Thoracic aorta (tissue), 2 donors: ENCODE results near the gene MVB12B. TPM values are rescaled to one million over a fixed set of nuclear protein-coding genes. Genes with fewer than 3 reads are reported as not detected.

ENCODE experiments used
- ATAC-seq: fragments of 150-250 bp; one replicate; pipeline ENCODE4 v1.8.0; 2017; ENCODE audit warnings: low read depth; ENCODE audit not compliant: insufficient number of reproducible peaks, low FRiP score
- DNase-seq: peaks from one replicate; pipeline ENCODE4 v3.0.0-alpha.2; 2020; ENCODE audit warnings: low spot score
- H3K27ac ChIP-seq, 2 donors: fragments of 200-600 bp; sonication (generic); 1 replicate in 1 of 2; 2 replicates in 1 of 2; pipeline ENCODE4 v1.5.1; 2016; ENCODE audit warnings: mild to moderate bottlenecking in 2 of 2, moderate library complexity in 2 of 2
- H3K27me3 ChIP-seq: fragments of 200-600 bp; sonication (generic); replicated peaks from 2 replicates; pipeline ENCODE4 v1.6.0; 2016; ENCODE audit warnings: mild to moderate bottlenecking; ENCODE audit not compliant: insufficient read depth
- H3K36me3 ChIP-seq: fragments of 200-600 bp; sonication (generic); one replicate; pipeline ENCODE4 v1.5.1; 2016
- H3K4me1 ChIP-seq, 2 donors: fragments of 200-600 bp; sonication (generic); 1 replicate in 1 of 2; 2 replicates in 1 of 2; pipeline versions ENCODE4 v1.5.1 to v1.6.0; 2016; ENCODE audit warnings: low read depth in 2 of 2, mild to moderate bottlenecking in 1 of 2; ENCODE audit not compliant: control insufficient read depth in 1 of 2
- H3K4me3 ChIP-seq: fragments of 200-600 bp; sonication (generic); 2 replicates; pipeline ENCODE4 v1.5.1; 2016; ENCODE audit warnings: mild to moderate bottlenecking
- H3K9me3 ChIP-seq: fragments of 200-600 bp; sonication (generic); 2 replicates; pipeline ENCODE4 v1.5.1; 2016
- total RNA-seq, 2 donors: library from RNA; depleted of rRNA; stranded (reverse); fragments of >200 nt; gene quantifications; one replicate each; pipeline versions ENCODE4 v1.1.0 to v1.2.3, GENCODE V29; 2016
- TF ChIP-seq, protein P1 (sequence below): fragments of 200-600 bp; sonication (generic); IDR thresholded peaks from one replicate; pipeline ENCODE4 v1.5.1; 2019; ENCODE audit warnings: antibody characterized with exemption

MVB12B gene
- total RNA-seq, 2 donors from 2014 or later: 18.4 to 21.7 TPM

DNA sequence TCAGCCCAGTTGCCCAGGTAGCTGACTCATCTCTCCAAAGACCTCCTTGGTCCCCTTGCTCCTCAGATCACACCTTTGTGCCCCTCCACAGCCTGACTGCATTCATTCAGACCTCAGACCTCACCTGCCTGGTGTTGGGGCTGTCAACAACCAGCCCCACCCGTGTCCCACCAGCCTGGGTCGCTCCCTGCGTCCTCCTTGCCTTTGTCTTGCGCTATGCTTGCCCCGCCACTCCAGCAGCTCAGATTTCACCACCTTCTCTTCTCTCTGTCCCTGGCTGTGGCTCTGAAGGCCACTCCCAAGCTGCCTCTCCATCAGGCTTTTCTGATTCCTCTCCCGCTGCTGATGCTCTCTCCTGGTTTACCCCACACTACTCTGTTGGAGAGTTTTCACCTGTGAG is 103.5 kb downstream of the MVB12B start:
- Histone ChIP-seq H3K27me3 (no peaks in the 10 kb centered on the region), H3K4me3 (no peak overlapping the region), H3K36me3 (peaks cover 3% of the 10 kb centered on the region), H3K4me1 (no peaks in the 10 kb centered on the region), H3K9me3 (no peaks in the 10 kb centered on the region), H3K27ac (no peak overlapping the region)
- ATAC-seq: no peak
- TF ChIP-seq, protein P1, sequence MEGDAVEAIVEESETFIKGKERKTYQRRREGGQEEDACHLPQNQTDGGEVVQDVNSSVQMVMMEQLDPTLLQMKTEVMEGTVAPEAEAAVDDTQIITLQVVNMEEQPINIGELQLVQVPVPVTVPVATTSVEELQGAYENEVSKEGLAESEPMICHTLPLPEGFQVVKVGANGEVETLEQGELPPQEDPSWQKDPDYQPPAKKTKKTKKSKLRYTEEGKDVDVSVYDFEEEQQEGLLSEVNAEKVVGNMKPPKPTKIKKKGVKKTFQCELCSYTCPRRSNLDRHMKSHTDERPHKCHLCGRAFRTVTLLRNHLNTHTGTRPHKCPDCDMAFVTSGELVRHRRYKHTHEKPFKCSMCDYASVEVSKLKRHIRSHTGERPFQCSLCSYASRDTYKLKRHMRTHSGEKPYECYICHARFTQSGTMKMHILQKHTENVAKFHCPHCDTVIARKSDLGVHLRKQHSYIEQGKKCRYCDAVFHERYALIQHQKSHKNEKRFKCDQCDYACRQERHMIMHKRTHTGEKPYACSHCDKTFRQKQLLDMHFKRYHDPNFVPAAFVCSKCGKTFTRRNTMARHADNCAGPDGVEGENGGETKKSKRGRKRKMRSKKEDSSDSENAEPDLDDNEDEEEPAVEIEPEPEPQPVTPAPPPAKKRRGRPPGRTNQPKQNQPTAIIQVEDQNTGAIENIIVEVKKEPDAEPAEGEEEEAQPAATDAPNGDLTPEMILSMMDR: no peak
- no peak for DNase-seq

DNA sequence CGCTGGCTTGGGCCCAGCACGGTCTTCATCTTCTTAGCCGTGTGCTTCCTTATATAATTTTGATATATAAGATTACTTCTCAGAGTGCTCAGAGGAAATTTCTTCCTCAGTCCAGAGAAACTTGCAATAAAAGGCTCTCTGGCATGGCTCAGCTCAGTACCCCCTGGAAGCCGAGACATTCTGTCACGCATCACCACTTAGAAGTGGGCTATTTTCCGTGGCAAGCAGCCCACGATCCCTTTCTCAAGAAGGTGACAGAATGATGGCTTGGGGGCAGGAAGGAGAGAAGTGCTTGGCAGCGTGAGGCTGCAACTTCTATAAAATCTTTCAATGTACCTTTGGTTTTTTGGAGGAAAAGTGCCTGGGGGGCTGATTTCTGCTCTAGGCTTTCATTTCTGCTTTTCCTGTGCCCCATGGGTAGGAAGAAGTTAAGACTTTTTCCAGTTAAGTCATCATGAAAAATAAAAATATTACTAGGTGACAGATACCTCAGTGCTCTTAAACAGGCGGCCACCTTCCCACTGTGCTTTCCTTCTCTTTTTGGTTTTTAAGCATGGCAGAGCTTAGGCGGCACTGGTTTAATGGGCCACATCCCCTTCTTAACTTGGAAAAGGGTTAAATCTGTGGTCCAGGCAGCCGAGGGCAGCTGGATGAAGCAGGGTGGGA is 104.6 kb downstream of the MVB12B start:
- H3K4me1 ChIP-seq: no peaks in the 10 kb centered on the region
- DNase-seq: no peak
- H3K36me3 ChIP-seq: peaks cover 3% of the 10 kb centered on the region
- H3K4me3 ChIP-seq: no peak overlapping the region
- H3K9me3 ChIP-seq: no peaks in the 10 kb centered on the region
- no peaks in the 10 kb centered on the region for H3K27me3 ChIP-seq
- no peak for ATAC-seq
- TF ChIP-seq, protein P1: no peak
- no peak overlapping the region for H3K27ac ChIP-seq

DNA sequence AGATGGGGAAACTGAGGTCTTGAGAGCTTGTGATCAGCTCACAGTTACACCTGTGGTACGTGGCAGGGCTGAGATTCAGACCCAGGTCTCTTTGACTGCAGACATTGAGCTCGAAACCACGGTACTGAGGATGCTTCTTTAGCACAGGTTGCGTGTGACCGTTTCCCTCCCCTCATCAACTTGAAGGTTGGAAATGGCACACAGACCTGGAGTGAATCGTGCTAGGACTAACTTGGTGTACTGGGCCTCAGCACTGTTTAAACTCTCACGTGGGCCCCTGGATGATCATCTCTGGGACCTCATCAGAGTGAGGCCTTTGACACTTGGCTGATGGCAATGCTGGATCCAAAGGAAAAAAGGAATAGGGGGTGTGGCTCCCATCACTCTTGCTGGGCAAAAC is 106.0 kb downstream of the MVB12B start:
- TF ChIP-seq, protein P1: no peak

DNA sequence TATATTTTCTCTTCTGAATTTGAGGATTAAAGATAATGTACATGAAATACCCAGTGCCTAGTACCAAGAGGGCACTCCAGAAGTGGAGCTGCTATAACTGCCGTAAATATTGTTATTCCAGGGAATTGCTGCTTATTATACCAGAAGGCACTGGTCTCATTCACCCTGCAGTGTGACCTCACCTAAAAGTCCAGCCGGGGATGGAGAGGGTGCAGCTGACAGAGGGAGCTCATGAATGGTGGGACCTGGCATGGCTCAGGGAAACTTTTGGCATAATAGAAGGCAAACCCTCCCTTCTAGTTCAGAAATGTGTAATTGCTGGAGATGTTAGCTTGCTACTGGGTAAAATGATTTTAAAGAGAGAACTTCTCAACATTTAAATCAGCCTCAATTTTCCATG is 108.5 kb downstream of the MVB12B start:
- TF ChIP-seq, protein P1: no peak
- H3K4me3 ChIP-seq: no peak overlapping the region
- peaks cover 3% of the 10 kb centered on the region for H3K36me3 ChIP-seq
- H3K9me3 ChIP-seq: no peaks in the 10 kb centered on the region
- H3K27me3 ChIP-seq: no peaks in the 10 kb centered on the region
- no peak overlapping the region for H3K27ac ChIP-seq
- H3K4me1 ChIP-seq: no peaks in the 10 kb centered on the region
- ATAC-seq: no peak
- no peak for DNase-seq

More for the DNA sequence above, 106.0 kb downstream of the MVB12B start:
- DNase-seq (no peak), ATAC-seq (no peak)
- peaks cover 3% of the 10 kb centered on the region for H3K36me3 ChIP-seq
- H3K9me3 ChIP-seq: no peaks in the 10 kb centered on the region
- no peak overlapping the region for H3K4me3 ChIP-seq
- no peak overlapping the region for H3K27ac ChIP-seq
- no peaks in the 10 kb centered on the region for H3K4me1 ChIP-seq
- no peaks in the 10 kb centered on the region for H3K27me3 ChIP-seq

DNA sequence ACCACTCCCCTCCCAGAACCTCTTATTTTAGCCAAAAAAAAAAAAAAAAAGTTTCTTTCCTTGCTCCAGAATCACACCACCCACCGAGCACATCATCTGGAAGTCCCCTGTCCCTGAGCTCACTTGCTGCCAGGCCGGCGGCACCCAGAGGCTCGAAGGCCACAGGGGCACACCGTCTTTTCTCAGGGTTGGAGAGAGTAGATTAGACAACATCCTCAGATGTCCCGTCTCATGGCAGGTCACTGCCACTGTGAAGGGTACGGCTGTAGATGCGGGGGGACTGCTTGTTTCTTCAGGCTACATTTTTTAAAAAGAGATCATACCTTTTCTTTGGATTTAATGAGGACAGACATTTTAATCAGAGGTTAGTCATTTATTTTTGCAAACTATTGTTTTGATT is 109.0 kb downstream of the MVB12B start:
- no peaks in the 10 kb centered on the region for H3K27me3 ChIP-seq
- ATAC-seq (no peak), DNase-seq (no peak)
- no peaks in the 10 kb centered on the region for H3K9me3 ChIP-seq
- TF ChIP-seq, protein P1: no peak
- no peak overlapping the region for H3K4me3 ChIP-seq
- peaks cover 3% of the 10 kb centered on the region for H3K36me3 ChIP-seq
- no peaks in the 10 kb centered on the region for H3K4me1 ChIP-seq
- no peak overlapping the region for H3K27ac ChIP-seq
